ENCODE data around the gene LIN7B. TPM values are rescaled to one million over a fixed set of nuclear protein-coding genes. Genes with fewer than 3 reads are reported as not detected.

Gene LIN7B
- total and polyA plus RNA-seq, 2 of the 13 experiments (the other 11 are each of a cell fraction or from before 2014, with no cell fraction given): 5.3 to 7.6 TPM

DNA sequence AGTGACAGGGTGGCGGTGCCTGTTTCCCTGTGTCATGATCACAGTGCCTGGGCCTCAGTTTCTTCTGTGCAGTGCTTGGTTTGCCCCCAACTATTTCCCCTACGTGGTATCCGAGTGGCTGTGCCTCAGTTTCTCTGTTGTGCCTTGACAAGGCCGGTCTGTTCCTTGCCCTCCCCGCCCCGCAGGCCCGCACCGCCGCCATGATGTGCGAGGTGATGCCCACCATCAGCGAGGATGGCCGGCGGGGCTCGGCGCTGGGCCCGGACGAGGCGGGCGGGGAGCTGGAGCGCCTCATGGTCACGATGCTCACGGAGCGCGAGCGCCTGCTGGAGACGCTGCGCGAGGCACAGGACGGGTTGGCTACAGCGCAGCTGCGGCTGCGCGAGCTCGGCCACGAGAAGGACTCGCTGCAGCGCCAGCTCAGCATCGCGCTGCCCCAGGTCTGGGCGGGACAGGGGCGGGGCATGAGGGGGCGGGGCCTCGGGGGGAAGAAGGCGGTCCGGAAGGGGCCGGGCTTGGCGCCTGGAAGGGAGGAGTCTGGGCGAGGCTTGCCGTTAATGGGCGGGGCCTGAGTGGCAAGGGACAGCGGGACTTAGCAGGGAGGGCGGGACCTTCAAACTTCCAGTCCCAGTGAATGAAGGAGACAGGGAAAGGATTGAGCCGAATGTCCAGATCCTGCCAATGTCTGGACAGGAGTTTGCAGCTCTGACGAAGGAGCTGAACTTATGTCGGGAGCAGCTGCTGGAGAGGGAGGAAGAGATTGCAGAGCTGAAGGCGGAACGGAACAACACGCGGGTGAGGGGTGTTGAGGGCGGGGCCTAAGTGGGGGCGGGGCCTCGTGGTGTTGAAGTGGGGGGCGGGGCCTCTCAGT is 13.7 kb downstream of the LIN7B start (continued):
- TF ChIP-seq, protein P1, sequence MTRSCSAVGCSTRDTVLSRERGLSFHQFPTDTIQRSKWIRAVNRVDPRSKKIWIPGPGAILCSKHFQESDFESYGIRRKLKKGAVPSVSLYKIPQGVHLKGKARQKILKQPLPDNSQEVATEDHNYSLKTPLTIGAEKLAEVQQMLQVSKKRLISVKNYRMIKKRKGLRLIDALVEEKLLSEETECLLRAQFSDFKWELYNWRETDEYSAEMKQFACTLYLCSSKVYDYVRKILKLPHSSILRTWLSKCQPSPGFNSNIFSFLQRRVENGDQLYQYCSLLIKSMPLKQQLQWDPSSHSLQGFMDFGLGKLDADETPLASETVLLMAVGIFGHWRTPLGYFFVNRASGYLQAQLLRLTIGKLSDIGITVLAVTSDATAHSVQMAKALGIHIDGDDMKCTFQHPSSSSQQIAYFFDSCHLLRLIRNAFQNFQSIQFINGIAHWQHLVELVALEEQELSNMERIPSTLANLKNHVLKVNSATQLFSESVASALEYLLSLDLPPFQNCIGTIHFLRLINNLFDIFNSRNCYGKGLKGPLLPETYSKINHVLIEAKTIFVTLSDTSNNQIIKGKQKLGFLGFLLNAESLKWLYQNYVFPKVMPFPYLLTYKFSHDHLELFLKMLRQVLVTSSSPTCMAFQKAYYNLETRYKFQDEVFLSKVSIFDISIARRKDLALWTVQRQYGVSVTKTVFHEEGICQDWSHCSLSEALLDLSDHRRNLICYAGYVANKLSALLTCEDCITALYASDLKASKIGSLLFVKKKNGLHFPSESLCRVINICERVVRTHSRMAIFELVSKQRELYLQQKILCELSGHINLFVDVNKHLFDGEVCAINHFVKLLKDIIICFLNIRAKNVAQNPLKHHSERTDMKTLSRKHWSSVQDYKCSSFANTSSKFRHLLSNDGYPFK (CRISPR knock-in tag; IDR thresholded peaks at IDR 0.05; ENCODE audit: borderline replicate concordance): peak; percentile 97
- TF ChIP-seq CSRNP1 (CRISPR knock-in tag; IDR thresholded peaks at IDR 0.05) (peak; percentile 100), ZNF263 (CRISPR knock-in tag; IDR thresholded peaks at IDR 0.05) (peak; percentile 90), NPAS2 (CRISPR knock-in tag; IDR thresholded peaks at IDR 0.05; ENCODE audit: borderline replicate concordance) (no peak), IKZF5 (CRISPR knock-in tag; IDR thresholded peaks at IDR 0.05) (peak; percentile 94), U2AF2 (IDR thresholded peaks at IDR 0.05; ENCODE audit: low read depth, low read length) (no peak), ZBTB7B (CRISPR knock-in tag; IDR thresholded peaks at IDR 0.05) (peak; percentile 81), ZNF792 (CRISPR knock-in tag; IDR thresholded peaks at IDR 0.05) (peak; percentile 99), ZNF557 (CRISPR knock-in tag; IDR thresholded peaks at IDR 0.05) (peak; percentile 98), RFX3 (CRISPR knock-in tag; IDR thresholded peaks at IDR 0.05) (no peak), BCL3 (CRISPR knock-in tag; IDR thresholded peaks at IDR 0.05) (peak; percentile 99), ATF7 (IDR thresholded peaks at IDR 0.05) (no peak), ATF7 (CRISPR knock-in tag; IDR thresholded peaks at IDR 0.05) (peak; percentile 87)
- TF ChIP-seq, protein P2, sequence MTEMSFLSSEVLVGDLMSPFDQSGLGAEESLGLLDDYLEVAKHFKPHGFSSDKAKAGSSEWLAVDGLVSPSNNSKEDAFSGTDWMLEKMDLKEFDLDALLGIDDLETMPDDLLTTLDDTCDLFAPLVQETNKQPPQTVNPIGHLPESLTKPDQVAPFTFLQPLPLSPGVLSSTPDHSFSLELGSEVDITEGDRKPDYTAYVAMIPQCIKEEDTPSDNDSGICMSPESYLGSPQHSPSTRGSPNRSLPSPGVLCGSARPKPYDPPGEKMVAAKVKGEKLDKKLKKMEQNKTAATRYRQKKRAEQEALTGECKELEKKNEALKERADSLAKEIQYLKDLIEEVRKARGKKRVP (CRISPR knock-in tag; IDR thresholded peaks at IDR 0.05): peak in 1 of 2 experiments; percentile 77; a peak in 2 of 4 replicates
- TF ChIP-seq, protein P3, sequence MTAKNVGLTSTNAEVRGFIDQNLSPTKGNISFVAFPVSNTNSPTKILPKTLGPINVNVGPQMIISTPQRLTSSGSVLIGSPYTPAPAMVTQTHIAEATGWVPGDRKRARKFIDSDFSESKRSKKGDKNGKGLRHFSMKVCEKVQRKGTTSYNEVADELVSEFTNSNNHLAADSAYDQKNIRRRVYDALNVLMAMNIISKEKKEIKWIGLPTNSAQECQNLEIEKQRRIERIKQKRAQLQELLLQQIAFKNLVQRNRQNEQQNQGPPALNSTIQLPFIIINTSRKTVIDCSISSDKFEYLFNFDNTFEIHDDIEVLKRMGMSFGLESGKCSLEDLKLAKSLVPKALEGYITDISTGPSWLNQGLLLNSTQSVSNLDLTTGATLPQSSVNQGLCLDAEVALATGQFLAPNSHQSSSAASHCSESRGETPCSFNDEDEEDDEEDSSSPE (CRISPR knock-in tag; IDR thresholded peaks at IDR 0.05): peak; percentile 95

Data from HepG2 (cell line).